ENCODE data around the gene HPDL.

The HPDL gene

DNA sequence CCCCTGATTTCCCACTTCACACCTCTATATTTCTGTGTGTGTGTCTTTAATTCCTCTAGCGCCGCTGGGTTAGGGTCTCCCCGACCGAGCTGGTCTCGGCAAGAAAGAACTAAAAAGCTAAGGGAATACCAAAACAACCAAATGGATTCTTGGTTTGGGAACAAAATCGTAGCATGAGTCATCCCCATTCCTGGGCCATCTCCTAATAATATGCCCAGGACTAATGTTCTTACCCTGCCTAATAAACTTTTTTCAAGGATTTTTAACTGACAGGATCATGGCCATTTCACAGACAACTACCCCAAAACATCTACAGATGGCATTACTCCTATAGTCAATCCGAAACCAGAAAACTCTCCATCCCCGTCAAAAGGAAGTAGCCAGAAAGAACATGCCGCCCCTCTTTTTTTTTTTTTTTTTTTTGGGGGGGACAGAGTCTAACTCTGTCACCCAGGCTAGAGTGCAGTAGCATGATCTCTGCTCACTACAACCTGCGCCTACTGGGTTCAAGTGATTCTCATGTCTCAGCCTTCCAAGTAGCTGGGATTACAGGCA lies 4.1 kb upstream of the HPDL start:
- no peak for DNase-seq (ENCODE audit: low read depth)

GRCh38 chr1:45325851-45326506 lies 716 bp upstream of the HPDL start:
- no peak for DNase-seq (ENCODE audit: low read depth)

DNA sequence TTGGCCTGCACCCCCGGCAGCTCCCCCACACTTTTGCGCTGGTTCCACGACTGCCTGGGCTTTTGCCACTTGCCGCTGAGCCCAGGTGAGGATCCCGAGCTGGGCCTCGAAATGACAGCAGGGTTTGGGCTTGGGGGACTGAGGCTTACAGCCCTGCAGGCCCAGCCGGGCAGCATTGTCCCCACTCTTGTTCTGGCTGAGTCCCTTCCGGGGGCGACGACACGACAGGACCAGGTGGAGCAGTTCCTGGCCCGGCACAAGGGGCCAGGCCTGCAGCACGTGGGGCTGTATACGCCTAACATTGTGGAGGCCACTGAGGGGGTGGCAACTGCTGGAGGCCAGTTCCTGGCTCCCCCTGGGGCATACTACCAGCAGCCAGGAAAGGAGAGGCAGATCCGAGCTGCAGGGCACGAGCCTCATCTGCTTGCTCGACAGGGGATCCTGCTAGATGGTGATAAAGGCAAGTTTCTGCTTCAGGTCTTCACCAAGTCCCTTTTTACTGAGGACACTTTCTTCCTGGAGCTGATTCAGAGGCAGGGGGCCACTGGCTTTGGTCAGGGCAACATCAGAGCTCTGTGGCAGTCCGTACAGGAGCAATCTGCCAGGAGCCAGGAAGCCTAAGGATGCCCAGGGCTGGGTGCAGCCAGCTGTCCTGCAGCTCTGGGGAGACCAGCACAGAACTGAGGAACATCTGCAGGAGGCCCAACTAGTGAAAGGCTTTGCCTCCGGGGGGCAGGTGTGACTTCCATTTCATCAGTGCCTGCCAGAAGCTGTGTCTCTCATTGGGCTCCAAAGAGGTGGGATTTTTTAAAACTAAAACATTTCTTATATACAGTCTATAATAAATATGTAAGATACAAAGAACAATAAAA lies 1.2 kb downstream of the HPDL start:
- DNase-seq (ENCODE audit: low read depth) = no peak

GRCh38 chr1:45328680-45329079 lies 2.0 kb downstream of the HPDL start:
- DNase-seq (ENCODE audit: low read depth) = no peak

- DNase-seq (ENCODE audit: low read depth) = no peak
These were observed 2.8 kb downstream of the HPDL start for GRCh38 chr1:45329445-45329844.

GRCh38 chr1:45331436-45332345 lies 5.0 kb downstream of the HPDL start:
- DNase-seq (ENCODE audit: low read depth) = no peak

- DNase-seq (ENCODE audit: low read depth) = no peak
These were observed 5.6 kb downstream of the HPDL start for GRCh38 chr1:45332346-45332720.

GRCh38 chr1:45334308-45335245 lies 7.9 kb downstream of the HPDL start:
- DNase-seq (ENCODE audit: low read depth) = no peak

DNA sequence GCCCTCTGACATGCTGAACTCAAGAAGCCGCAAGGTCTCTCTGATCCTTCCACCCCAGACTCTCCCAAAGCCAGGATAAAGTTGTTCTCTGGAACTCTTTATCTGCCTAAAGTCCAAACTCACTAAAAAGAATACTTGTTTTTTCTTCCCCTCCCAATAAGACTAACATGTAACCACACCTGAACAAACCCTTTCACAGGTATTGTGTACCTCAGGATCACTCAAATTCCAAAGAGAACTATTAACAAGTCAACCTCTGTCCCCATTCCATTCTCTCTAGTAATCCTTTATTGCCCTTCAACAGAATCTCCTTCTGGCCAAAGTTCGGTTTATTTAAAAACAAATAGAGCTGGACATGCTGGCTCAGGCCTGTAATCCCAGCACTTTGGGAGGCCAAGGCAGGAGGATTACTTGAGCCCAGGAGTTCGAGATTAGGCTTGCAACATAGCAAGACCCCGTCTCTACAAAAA lies 9.2 kb downstream of the HPDL start:
- DNase-seq (ENCODE audit: low read depth) = no peak

GRCh38 chr1:45337630-45338325 lies 11.1 kb downstream of the HPDL start:
- DNase-seq (ENCODE audit: low read depth) = no peak

DNA sequence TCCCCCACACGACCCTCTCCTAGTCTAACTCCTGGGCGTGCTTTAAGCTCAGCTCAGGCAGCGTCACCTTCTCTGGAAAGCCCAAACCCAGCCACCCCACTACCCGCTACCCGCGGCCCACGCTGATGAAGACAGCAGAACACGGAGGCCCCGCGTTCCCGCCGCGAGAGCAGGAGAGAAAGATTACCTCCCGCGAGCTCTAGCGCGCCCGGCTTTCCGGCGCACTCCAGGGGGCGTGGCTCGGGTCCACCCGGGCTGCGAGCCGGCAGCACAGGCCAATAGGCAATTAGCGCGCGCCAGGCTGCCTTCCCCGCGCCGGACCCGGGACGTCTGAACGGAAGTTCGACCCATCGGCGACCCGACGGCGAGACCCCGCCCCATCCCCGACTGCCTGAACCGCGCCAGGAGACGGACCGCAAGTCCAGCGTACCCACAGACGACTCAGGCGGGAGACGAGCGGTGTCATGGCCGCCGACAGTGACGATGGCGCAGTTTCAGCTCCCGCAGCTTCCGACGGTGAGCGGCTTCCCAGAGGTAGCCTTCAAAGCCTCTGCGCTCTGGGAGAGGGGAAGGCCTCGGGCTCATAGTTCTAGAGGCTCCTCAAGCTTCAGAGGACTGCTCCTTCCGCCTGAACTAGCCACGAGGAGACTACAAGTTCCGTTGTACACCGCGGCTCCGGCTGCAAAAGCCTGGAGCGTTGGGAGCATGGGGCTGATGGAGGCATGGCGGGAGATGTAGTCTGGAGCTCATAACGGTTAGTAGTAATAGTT lies 13.3 kb downstream of the HPDL start, which contains the start of the genes MUTYH and TOE1:
Gene MUTYH, minus strand, starts transcription at position 652 of the 770 bp plus-strand sequence. CDS start 5,935 bp downstream, outside the sequence.
Gene TOE1, plus strand, starts transcription at position 382 of the 770 bp plus-strand sequence. Its CDS starts 83 bp downstream, at position 465.
- peak; percentile 90 for DNase-seq (ENCODE audit: low read depth)

GRCh38 chr1:45340816-45341466 lies 14.2 kb downstream of the HPDL start:
- DNase-seq (ENCODE audit: low read depth) = no peak

- DNase-seq (ENCODE audit: low read depth) = no peak
These were observed 17.8 kb downstream of the HPDL start for GRCh38 chr1:45344499-45344898.

DNA sequence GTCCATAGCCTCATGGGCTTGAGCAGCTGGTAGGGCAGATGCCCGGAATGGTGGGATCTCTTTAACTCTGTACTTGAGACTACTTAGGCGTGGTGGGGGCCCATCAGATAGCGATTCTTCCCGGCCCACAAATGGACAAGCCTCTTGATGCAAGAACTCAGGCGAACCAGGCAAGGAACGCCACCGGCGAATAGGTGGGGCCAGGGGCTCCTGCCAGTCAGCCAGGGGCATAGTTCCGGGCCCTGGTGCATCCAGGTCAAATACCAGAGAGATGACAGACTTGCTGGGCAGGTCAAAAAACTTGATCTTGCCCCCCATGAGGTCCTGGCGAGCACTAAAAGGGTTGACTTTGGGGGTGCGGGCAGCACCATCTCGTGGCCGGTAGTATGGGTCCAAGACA lies 18.3 kb downstream of the HPDL start:
- DNase-seq (ENCODE audit: low read depth) = no peak

- DNase-seq (ENCODE audit: low read depth) = no peak
These were observed 19.8 kb downstream of the HPDL start for GRCh38 chr1:45346473-45346872.

DNA sequence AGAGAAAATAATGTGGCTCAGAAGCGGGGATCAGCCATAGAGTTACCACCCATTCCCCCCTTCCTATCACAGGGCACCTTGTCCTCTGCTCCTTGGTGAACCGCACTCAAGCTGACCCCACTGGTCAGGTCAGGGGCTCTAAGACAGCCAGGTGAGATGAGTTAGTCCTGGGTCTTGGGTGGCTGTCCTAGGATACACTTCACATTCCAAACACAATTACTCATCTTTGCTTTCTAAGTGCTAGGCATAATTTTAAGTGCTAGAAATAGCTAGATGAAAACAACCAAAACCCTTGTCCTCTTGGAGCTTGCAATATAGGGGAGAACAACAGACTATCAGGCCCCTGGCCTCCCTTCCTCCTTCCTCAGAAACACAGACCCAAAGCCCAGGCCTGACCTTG lies 21.3 kb downstream of the HPDL start:
- DNase-seq (ENCODE audit: low read depth) = no peak

DNA sequence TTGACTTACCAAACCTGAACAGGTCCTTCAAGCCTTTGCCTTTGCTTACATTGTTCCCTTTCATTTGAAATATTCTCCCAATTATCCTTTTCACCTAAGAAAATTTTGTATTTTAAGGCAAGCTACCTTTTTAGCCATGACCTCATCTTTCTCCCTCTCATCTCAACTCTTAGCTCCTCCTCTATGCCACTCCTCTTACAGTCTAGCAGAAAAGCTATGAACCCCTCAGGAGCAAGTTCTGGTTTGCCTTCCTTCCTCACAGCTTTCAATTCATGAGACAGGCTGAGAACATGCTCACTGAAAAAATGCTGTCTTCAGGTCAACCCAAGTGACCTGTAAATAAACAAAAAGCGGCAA lies 21.9 kb downstream of the HPDL start:
- no peak for DNase-seq (ENCODE audit: low read depth)

- no peak for DNase-seq (ENCODE audit: low read depth)
These were observed 22.4 kb downstream of the HPDL start for GRCh38 chr1:45348966-45349677.
